Astrocyte of the cerebellum (primary cell): ENCODE data around the gene WIPF3.

Experiments
- DNase-seq: peaks from one replicate; pipeline ENCODE4 v3.0.0-alpha.2; 2011; ENCODE audit warnings: low read depth
- H3K4me3 ChIP-seq: 2 replicates; pipeline ENCODE4 v1.5.1; 2011; ENCODE audit warnings: mild to moderate bottlenecking, low read depth, low read length, moderate library complexity
- CTCF ChIP-seq: IDR thresholded peaks from 2 replicates; pipeline ENCODE4 v1.5.1; 2012; ENCODE audit warnings: low read length, low read depth, moderate library complexity, mild to moderate bottlenecking; ENCODE audit errors: missing control alignments
- in situ Hi-C: cut with HindIII; loops from 2 replicates; pipeline ENCODE4 v1.10.0; 2017; ENCODE audit warnings: low sequenced_read_pairs

WIPF3 gene

GRCh38 chr7:29894256-29894655 lies 87.9 kb downstream of the WIPF3 start:
- no peak for DNase-seq
- TF ChIP-seq CTCF: no peak
- H3K4me3 ChIP-seq: no peak overlapping the region
- in situ Hi-C loops: no loop called here

DNA sequence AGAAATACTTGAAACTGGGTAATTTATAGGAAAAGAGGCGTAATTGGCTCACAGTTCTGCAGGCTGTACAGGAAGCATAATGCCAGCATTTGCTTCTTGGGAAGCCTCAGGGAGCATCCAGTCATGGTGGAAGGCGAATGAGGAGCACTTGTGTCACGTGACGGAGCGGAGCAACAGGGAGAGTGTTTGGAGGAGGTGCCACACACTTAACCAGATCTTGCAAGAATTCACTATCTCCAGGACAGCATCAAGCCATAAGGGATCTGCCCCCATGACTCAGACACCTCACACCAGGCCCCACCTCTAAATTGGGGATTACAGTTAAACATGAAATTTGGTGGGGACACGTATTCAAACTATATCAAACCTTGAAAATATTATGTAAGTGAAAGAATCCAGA lies 89.3 kb downstream of the WIPF3 start:
- no peak for TF ChIP-seq CTCF
- H3K4me3 ChIP-seq: no peak overlapping the region
- no peak for DNase-seq
- in situ Hi-C loops: no loop called here

DNA sequence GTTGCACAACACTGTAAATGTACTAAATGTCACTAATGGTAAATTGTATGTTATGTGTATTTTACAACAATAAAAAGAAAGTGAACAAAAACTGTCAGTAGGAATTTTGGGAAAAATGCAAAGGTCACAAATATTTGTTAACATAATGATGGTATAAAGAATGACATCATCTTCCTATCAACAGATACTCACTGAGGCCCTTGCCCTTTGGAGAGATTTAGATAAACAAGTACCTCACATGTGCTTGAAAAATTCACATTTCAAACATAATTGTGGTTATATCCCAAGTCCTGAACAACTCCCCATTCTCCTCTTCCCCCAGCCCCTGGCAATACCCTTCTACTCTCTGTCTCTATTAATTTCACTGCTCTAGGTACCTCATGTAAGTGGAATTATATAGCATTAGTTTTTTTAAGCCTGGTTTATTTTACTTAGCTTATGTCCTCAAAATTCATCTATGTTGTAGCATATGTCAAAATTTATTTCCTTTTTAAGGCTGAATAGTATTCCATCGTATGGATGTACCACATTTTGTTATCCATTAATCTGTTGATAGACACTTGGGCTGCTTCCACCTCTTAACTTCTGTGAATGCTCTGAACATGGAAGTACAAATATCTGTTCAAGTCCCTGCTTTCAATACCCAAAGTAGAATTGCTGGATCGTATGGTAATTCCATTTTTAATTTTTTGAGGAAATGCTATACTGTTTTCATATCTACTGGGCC lies 90.5 kb downstream of the WIPF3 start:
- no peak for DNase-seq
- H3K4me3 ChIP-seq: no peak overlapping the region
- TF ChIP-seq CTCF: no peak
- in situ Hi-C loops: no loop called here

GRCh38 chr7:29898301-29898700 lies 92.0 kb downstream of the WIPF3 start:
- DNase-seq: no peak
- in situ Hi-C loops: no loop called here
- no peak overlapping the region for H3K4me3 ChIP-seq
- no peak for TF ChIP-seq CTCF

- H3K4me3 ChIP-seq: no peak overlapping the region
- no peak for DNase-seq
- in situ Hi-C loops: no loop called here
- no peak for TF ChIP-seq CTCF
Measured at GRCh38 chr7:29900745-29901144, 94.4 kb downstream of the WIPF3 start.

GRCh38 chr7:29906200-29907022 lies 100.1 kb downstream of the WIPF3 start:
- H3K4me3 ChIP-seq: no peak overlapping the region
- no peak for DNase-seq
- in situ Hi-C loops: no loop called here
- TF ChIP-seq CTCF: no peak
